ENCODE data around the gene KDM1B.
"Not testable (repeated sequence)": the region's sequence is repeated elsewhere in the genome, so short reads cannot be mapped to it uniquely, and the experiment has no call there.

Gene KDM1B

DNA sequence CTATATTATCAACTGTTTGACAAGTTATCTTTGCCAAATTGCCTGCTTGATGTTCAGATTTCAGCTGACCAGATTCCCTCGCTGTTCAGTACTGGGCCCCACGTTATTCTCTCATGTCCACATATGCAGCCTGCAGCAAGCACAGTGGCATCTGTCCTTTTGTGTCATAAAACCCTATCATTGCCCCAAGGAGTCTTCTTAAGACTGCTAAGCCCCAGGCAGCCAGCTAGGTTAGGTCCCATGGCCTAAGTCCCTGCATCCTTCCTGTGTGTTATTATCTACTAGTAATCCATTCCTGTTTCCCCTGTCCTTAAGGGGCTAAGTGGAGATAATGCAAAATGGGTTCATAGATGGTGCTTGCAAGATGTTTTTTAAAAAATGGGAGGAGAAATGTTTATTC lies 7.2 kb downstream of the KDM1B start:
- no peak for DNase-seq (ENCODE audit: low spot score in 2 of 2)
- no peaks in the 10 kb centered on the region for H3K27me3 ChIP-seq (ENCODE audit: low read depth)
- no peaks in the 10 kb centered on the region for H3K9me3 ChIP-seq
- peaks cover 16% of the 10 kb centered on the region for H3K36me3 ChIP-seq (replicated peaks)
- no peaks in the 10 kb centered on the region for H3K4me1 ChIP-seq
- no peak overlapping the region for H3K4me3 ChIP-seq
- in situ Hi-C loops (cut with MboI; ENCODE audit: low sequenced_read_pairs) = no loop called here

DNA sequence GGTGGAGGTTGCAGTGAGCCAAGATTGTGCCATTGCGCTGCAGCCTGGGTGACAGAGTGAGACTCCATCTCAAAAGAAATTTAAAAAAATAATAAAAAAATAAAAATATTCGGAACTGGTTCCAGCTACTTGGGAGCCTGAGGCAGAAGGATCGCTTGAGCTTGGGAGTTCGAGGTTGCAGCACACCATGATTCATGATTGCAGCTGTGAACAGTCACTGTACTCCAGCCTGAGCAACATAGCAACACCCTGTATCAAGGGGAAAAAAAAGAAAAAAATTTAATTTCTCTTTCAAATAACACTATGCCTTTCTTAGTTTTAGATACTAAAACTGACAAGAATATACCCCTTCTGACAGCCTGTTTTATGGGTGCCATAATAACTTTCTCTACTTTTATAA lies 10.5 kb downstream of the KDM1B start:
- Histone ChIP-seq H3K9me3 (no peaks in the 10 kb centered on the region), H3K27me3 (ENCODE audit: low read depth) (no peaks in the 10 kb centered on the region), H3K4me3 (no peak overlapping the region), H3K4me1 (no peaks in the 10 kb centered on the region), H3K36me3 (replicated peaks) (peaks cover 22% of the 10 kb centered on the region)
- in situ Hi-C loops (cut with MboI; ENCODE audit: low sequenced_read_pairs) = no loop called here
- DNase-seq (ENCODE audit: low spot score in 2 of 2) = no peak

DNA sequence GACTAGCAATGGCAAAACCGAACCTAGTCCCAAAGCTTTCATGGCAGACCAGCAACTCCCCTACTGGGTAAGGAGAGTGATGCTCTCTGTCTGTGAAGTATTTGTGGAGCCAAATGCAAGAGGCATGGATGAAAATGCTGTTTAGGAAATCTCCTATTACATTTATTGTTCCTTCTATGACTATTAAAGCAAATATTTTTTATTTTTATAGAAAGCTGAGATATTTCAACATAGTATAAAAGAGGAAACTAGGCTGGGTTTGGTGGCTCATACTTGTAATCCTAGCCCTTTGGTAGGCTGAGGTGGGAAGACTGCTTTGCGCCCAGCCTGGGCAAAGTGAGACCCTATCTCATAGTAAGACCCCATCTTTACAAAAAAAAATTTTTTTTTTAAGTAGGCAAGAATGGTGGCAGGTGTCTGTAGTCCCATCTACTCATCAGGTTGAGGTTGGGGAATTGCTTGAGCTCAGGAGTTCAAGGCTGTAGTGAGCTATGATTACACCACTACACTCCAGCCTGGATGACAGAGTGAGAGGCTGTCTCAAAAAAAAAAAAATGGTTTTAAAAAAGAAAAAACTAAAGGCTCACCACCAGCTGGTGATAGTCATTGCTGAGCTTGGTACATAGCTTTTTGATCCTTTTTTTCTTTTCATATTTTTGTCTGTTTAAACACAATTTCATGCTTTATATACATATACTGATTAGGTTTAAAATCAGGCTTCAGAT lies 11.3 kb downstream of the KDM1B start:
- no peak for DNase-seq (ENCODE audit: low spot score in 2 of 2)
- H3K9me3 ChIP-seq = no peaks in the 10 kb centered on the region
- H3K27me3 ChIP-seq (ENCODE audit: low read depth) = no peaks in the 10 kb centered on the region
- in situ Hi-C loops (cut with MboI; ENCODE audit: low sequenced_read_pairs) = no loop called here
- no peaks in the 10 kb centered on the region for H3K4me1 ChIP-seq
- H3K36me3 ChIP-seq (replicated peaks) = peaks cover 22% of the 10 kb centered on the region
- H3K4me3 ChIP-seq = no peak overlapping the region

DNA sequence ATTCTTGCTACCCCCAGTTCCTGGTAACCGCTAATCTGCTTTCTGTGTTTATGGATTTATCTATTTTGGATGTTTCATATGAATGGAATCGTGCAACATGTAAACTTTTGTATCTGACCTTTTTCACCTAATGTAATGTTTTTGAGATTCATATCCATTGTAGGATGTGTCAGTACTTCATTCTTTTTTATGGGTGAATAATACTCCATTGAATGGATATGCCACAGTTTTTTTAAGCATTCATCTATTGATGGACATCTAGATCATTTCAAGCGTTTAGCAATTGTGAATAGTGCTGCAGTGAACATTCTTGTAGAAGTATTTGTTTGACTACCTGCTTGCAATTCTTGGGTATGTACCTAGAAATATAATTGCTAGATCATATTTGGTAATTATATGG lies 13.0 kb downstream of the KDM1B start:
- no peaks in the 10 kb centered on the region for H3K27me3 ChIP-seq (ENCODE audit: low read depth)
- DNase-seq (ENCODE audit: low spot score in 2 of 2) = no peak
- in situ Hi-C loops (cut with MboI; ENCODE audit: low sequenced_read_pairs) = no loop called here
- H3K4me1 ChIP-seq = no peaks in the 10 kb centered on the region
- H3K4me3 ChIP-seq = no peak overlapping the region
- no peaks in the 10 kb centered on the region for H3K9me3 ChIP-seq
- H3K36me3 ChIP-seq (replicated peaks) = peaks cover 22% of the 10 kb centered on the region

DNA sequence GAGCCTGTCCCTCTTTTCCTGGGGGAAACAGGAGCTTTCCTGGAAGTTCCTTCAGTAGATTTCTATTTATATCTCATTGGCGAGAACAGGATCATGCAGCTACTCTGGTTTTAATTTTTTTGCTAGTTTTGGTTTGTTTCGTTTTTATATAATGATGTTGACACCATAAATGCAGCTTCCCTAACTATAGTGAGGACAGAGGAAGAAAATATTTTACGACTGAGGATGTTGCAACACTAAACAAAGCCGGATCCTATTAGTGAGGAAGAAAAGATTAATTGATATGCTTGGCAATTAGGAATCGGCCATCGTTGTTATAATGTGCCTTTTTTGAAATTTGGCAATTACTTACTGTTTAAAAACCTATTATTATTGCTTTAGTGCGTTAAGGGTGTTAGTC lies 16.6 kb downstream of the KDM1B start:
- DNase-seq (ENCODE audit: low spot score in 2 of 2) = no peak
- no peaks in the 10 kb centered on the region for H3K27me3 ChIP-seq (ENCODE audit: low read depth)
- peaks cover 15% of the 10 kb centered on the region for H3K36me3 ChIP-seq (replicated peaks)
- in situ Hi-C loops (cut with MboI; ENCODE audit: low sequenced_read_pairs) = no loop called here
- no peaks in the 10 kb centered on the region for H3K9me3 ChIP-seq
- H3K4me3 ChIP-seq = no peak overlapping the region
- H3K4me1 ChIP-seq = no peaks in the 10 kb centered on the region

DNA sequence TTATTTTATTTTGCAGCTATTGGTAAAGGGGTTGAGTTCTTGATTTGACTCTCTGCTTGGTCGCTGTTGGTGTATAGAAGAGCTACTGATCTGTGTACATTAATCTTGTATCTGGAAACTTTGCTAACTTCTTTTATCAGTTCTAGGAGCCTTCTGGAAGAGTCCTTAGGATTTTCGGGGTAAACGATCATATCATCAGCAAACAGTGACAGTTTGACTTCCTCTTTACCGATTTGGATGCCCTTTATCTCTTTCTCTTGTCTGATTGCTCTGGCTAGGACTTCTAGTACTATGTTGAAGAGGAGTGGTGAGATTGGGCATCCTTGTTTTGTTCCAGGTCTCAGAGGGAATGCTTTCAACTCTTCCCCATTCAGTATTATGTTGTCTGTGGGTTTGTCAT lies 21.0 kb downstream of the KDM1B start:
- H3K36me3 ChIP-seq (replicated peaks); H3K4me1 ChIP-seq; H3K9me3 ChIP-seq; DNase-seq (ENCODE audit: low spot score in 2 of 2); in situ Hi-C loops (cut with MboI; ENCODE audit: low sequenced_read_pairs); H3K27me3 ChIP-seq (ENCODE audit: low read depth); H3K4me3 ChIP-seq: not testable (repeated sequence)

DNA sequence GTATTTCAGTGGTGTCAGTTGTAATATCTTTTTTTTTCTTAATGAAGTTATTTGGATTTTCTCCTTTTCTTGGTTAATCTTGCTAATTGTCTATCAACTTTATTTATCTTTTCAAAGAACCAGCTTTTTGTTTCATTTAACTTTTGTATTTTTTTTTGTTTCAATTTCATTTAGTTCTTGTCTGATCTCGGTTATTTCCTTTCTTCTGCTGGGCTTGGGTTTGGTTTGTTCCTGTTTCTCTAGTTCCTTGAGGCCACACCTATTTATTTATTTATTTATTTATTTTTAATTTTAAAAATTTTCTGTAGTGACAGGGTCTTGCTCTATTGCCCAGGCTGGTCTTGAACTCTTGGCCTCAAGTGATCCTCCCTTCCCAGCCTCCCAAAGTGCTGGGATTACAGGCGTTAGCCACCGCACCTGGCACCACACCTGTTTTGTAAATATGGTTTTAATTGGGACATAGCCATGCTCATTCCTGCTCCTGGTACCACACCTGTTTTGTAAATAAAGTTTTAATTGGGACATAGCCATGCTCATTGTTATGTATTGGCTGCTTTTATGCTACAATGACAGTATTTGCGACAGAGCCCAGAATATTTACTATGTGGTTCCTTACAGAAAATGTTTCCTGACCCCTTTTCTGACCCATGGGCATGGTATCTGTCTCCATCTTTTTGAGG lies 22.2 kb downstream of the KDM1B start:
- DNase-seq (ENCODE audit: low spot score in 2 of 2) = no peak
- no peaks in the 10 kb centered on the region for H3K4me1 ChIP-seq
- no peaks in the 10 kb centered on the region for H3K27me3 ChIP-seq (ENCODE audit: low read depth)

DNA sequence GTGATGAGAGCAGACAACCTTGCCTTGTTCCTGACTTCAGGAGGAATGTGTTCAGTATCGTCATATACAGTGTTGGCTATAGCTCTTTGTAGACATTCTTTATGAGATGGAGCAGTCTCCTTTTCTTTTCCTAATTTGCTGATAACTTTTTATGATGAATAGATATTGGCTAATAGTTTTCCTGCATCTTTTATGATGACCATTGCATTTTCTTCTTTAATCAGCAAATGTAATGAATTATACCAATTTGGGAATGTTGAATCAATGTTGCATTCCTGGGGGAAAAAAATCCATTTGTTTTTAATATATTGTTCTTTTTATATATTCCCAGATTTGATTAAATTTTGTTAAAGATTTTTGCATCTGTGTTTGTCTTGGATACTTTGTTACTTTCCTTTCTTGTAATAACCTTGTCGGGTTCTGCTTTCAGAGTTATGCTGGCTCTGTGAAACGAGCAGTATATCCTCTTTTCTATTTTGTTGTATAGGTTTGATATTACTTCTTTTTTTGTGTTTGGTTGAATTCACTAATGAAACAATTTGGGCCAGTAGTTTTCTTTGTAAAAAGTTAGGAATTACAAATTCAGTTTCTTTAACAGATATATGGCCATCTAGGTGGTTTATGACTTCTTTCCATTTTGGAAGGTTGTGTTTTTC lies 23.9 kb downstream of the KDM1B start:
- no peaks in the 10 kb centered on the region for H3K36me3 ChIP-seq (replicated peaks)
- in situ Hi-C loops (cut with MboI; ENCODE audit: low sequenced_read_pairs) = no loop called here
- DNase-seq (ENCODE audit: low spot score in 2 of 2) = no peak
- no peaks in the 10 kb centered on the region for H3K9me3 ChIP-seq
- H3K4me1 ChIP-seq = no peaks in the 10 kb centered on the region
- no peaks in the 10 kb centered on the region for H3K27me3 ChIP-seq (ENCODE audit: low read depth)
- H3K4me3 ChIP-seq = no peak overlapping the region

More for the DNA sequence above, 22.2 kb downstream of the KDM1B start:
- H3K4me3 ChIP-seq = no peak overlapping the region
- no peaks in the 10 kb centered on the region for H3K36me3 ChIP-seq (replicated peaks)
- H3K9me3 ChIP-seq = no peaks in the 10 kb centered on the region
- in situ Hi-C loops (cut with MboI; ENCODE audit: low sequenced_read_pairs) = no loop called here

DNA sequence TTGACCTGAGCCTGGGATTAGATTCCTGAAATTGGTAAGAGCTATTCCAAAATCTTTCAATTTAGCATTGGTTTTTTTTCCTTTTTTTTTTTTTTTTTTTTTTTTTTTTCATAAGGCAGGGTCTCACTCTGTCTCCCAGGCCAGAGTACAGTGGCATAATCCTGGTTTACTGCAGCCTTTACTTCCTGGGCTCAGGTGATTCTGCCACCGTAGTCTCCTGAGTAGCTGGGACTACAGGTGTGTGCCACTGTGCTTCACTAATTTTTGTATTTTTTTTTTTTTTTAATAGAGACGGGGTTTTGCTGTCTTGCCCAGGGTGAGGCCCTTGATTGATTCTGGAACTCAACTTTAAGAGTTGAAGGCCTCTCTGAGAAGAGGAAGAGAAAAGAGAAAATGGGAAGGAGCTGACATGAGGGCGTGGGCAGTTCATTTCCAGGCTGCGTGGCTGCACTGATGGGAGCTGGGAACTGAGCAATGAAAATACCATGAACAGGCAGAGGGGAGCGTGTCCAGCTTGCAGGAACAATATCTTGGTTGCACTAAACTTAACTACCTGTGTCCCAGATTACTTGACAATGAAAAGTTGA lies 24.6 kb downstream of the KDM1B start:
- H3K4me1 ChIP-seq = no peaks in the 10 kb centered on the region
- DNase-seq (ENCODE audit: low spot score in 2 of 2) = no peak
- H3K9me3 ChIP-seq = no peaks in the 10 kb centered on the region
- H3K4me3 ChIP-seq = no peak overlapping the region
- in situ Hi-C loops (cut with MboI; ENCODE audit: low sequenced_read_pairs) = no loop called here
- H3K27me3 ChIP-seq (ENCODE audit: low read depth) = no peaks in the 10 kb centered on the region
- H3K36me3 ChIP-seq (replicated peaks) = no peaks in the 10 kb centered on the region

DNA sequence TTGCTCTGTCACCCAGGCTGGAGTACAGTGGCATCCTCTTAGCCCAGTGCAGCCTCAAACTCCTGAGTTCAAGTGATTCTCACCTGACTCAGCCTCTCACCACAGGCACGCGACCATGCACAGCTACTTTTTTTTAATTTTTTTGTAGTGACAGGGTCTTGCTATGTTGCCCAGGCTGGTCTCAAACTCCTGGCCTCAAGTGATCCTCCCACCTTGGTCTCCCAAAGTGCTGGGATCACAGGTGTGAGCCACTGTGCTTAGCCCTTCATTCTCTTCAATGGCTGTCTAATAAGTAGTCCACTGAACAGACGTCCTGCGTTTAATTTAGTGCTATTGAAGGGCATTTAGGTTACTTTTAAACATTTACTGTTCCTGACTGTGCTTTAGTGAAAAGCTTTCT lies 27.3 kb downstream of the KDM1B start:
- Histone ChIP-seq H3K36me3 (replicated peaks) (no peaks in the 10 kb centered on the region), H3K4me1 (no peaks in the 10 kb centered on the region), H3K4me3 (no peak overlapping the region), H3K9me3 (no peaks in the 10 kb centered on the region), H3K27me3 (ENCODE audit: low read depth) (no peaks in the 10 kb centered on the region)
- in situ Hi-C loops (cut with MboI; ENCODE audit: low sequenced_read_pairs) = no loop called here
- no peak for DNase-seq (ENCODE audit: low spot score in 2 of 2)

DNA sequence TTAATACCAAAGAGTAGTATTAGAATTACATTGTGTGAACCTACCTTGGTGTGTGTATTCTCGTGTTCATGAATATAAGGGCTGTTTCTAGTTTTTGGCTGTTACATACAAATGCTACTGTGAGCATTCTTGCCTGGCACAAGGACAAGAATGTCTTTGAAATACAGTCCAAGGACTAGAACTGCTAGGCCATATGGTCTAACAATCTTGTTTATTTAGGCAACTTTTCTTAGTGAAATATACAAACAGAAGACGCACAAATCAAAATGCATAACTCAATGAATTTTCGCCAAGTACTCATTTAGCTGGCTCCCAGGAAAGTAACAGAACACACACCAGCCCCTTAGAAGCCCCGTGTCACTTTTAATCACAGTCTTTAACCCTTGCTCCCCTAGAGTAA lies 28.5 kb downstream of the KDM1B start:
- H3K27me3 ChIP-seq (ENCODE audit: low read depth) = no peaks in the 10 kb centered on the region
- in situ Hi-C loops (cut with MboI; ENCODE audit: low sequenced_read_pairs) = no loop called here
- H3K4me1 ChIP-seq = no peaks in the 10 kb centered on the region
- DNase-seq (ENCODE audit: low spot score in 2 of 2) = no peak
- H3K9me3 ChIP-seq = no peaks in the 10 kb centered on the region
- no peaks in the 10 kb centered on the region for H3K36me3 ChIP-seq (replicated peaks)
- no peak overlapping the region for H3K4me3 ChIP-seq

DNA sequence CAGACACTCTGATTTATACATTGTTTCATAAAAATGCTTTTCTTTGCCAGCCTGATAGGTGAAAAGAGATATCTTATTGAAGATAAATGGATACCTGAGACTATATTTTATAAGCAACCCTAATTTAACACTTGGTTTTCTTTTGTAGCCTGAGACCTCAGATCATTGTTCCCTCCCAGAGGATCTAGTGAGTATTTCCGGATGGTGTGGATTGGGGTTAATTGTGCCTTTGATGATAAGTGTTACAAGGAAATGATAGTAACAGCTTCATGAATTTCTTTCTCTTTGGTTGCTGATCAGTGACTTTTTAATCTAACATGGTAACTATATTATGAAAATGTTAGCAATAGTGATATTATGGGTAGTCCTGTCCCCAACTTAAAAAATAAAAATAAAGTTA lies 30.4 kb downstream of the KDM1B start:
- Histone ChIP-seq H3K4me3 (no peak overlapping the region), H3K9me3 (no peaks in the 10 kb centered on the region), H3K36me3 (replicated peaks) (no peaks in the 10 kb centered on the region), H3K27me3 (ENCODE audit: low read depth) (no peaks in the 10 kb centered on the region), H3K4me1 (no peaks in the 10 kb centered on the region)
- DNase-seq (ENCODE audit: low spot score in 2 of 2) = no peak
- in situ Hi-C loops (cut with MboI; ENCODE audit: low sequenced_read_pairs) = no loop called here

DNA sequence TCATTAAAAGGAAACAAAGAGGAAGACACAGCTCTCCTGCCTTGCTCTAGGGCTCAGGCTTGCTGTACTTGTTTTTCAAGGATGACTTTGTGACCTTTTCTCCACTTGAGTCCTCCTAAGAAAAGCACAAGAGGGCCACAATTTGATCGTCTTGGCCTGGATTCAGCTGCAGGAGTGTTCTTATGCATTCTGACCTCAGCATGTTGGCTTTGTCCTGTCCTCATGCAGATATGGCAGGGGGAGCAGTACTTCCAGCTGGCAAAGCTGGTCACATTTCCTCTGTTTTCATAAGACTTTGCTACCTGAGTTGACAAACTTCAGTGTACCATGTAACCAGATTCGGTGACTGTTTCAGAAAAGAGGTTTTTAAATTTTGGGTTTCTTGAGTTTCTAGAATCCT lies 30.8 kb downstream of the KDM1B start:
- no peak overlapping the region for H3K4me3 ChIP-seq
- no peaks in the 10 kb centered on the region for H3K4me1 ChIP-seq
- DNase-seq (ENCODE audit: low spot score in 2 of 2) = no peak
- H3K27me3 ChIP-seq (ENCODE audit: low read depth) = no peaks in the 10 kb centered on the region
- H3K36me3 ChIP-seq (replicated peaks) = no peaks in the 10 kb centered on the region
- no peaks in the 10 kb centered on the region for H3K9me3 ChIP-seq
- in situ Hi-C loops (cut with MboI; ENCODE audit: low sequenced_read_pairs) = no loop called here
